ENCODE measurements around the gene POU6F2. TPM values are rescaled to one million over a fixed set of nuclear protein-coding genes. Genes with fewer than 3 reads are reported as not detected.

POU6F2 gene
- total and polyA plus RNA-seq, 7 donors = 0.01 TPM; not detected in 6

DNA sequence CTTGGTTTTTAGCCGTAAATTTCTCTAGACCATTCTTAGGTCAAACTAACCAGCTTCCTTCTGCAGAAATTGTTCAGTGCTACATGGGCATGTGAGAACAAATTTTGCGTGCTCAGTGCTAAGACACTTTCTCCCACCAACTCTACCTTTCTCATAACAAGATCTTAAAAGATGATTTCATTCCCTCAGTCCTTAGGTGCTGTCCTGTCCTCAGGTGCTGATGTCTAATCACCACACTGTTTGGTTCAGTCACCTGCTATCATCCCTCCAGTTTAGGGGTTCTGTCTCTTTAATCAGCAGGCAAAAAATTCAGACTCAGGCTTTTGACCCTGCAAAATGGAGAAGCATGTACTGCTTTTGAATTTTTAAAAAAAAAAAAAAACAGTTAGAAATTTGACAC is 361.0 kb downstream of the POU6F2 start:
- WGBS, 3 donors = 92 to 95% (median 93%) methylated on average over 2 of the region's 2 CpGs
- Histone ChIP-seq H3K4me3 (no peak overlapping the region), H3K4me1 (no peaks in the 10 kb centered on the region), H3K27ac (no peak overlapping the region), H3K27me3 (ENCODE audit: insufficient read depth in 3 of 3, low read length in 2 of 3) (no peaks in the 10 kb centered on the region), H3K9me3 (no peaks in the 10 kb centered on the region), H3K36me3 (ENCODE audit: insufficient read depth in 1 of 2, low read depth in 1 of 2) (no peaks in the 10 kb centered on the region)
- DNase-seq (no peak), ATAC-seq (no peak)
- intact Hi-C loops (cut with DNase I) = no loop called here
- TF ChIP-seq CTCF (IDR thresholded peaks at IDR 0.05) = no peak

DNA sequence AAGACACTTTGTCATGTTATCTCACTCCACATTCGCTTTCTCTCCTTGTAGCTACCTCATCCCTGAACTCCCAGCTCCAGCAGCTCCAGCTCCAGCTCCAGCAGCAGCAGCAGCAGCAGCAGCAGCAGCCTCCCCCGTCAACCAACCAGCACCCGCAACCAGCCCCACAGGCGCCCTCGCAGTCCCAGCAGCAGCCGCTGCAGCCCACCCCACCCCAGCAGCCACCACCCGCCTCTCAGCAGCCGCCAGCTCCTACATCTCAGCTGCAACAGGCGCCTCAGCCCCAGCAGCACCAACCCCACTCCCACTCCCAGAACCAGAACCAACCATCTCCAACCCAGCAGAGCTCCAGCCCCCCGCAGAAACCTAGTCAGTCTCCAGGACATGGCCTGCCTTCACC is 361.9 kb downstream of the POU6F2 start:
- no peaks in the 10 kb centered on the region for H3K36me3 ChIP-seq (ENCODE audit: insufficient read depth in 1 of 2, low read depth in 1 of 2)
- H3K9me3 ChIP-seq = no peaks in the 10 kb centered on the region
- DNase-seq (no peak), ATAC-seq (no peak)
- no peaks in the 10 kb centered on the region for H3K4me1 ChIP-seq
- 88 to 98% (median 96%) methylated on average over 10 of the region's 10 CpGs for WGBS, 3 donors
- no peak overlapping the region for H3K4me3 ChIP-seq
- intact Hi-C loops (cut with DNase I) = no loop called here
- H3K27me3 ChIP-seq (ENCODE audit: insufficient read depth in 3 of 3, low read length in 2 of 3) = no peaks in the 10 kb centered on the region
- H3K27ac ChIP-seq = no peak overlapping the region
- no peak for TF ChIP-seq CTCF (IDR thresholded peaks at IDR 0.05)

DNA sequence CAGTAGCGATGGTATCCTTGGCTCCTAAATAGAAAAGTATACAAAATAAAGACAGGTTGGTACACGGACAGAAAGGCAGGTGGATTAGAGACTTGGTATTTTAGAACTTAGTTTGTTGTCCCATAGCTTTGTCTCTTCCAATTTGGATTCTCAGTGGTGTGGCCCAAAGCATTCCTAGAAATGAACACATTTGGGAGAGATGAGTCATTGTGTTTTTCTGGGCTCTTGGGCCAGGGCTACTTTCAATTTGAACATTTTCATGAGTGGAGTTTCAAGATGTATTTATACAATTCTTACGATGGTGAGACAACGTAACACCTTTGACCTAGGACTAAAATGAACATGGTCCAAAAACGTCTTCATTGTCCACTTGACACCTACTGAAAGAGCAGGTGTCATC is 363.4 kb downstream of the POU6F2 start:
- Histone ChIP-seq H3K27me3 (ENCODE audit: insufficient read depth in 3 of 3, low read length in 2 of 3) (no peaks in the 10 kb centered on the region), H3K27ac (no peak overlapping the region), H3K4me1 (no peaks in the 10 kb centered on the region), H3K4me3 (no peak overlapping the region), H3K36me3 (ENCODE audit: insufficient read depth in 1 of 2, low read depth in 1 of 2) (no peaks in the 10 kb centered on the region), H3K9me3 (no peaks in the 10 kb centered on the region)
- no peak for DNase-seq
- no peak for ATAC-seq
- intact Hi-C loops (cut with DNase I) = no loop called here
- TF ChIP-seq CTCF (IDR thresholded peaks at IDR 0.05) = no peak
- 59 to 67% (median 60%) methylated on average over 5 of the region's 5 CpGs for WGBS, 3 donors

DNA sequence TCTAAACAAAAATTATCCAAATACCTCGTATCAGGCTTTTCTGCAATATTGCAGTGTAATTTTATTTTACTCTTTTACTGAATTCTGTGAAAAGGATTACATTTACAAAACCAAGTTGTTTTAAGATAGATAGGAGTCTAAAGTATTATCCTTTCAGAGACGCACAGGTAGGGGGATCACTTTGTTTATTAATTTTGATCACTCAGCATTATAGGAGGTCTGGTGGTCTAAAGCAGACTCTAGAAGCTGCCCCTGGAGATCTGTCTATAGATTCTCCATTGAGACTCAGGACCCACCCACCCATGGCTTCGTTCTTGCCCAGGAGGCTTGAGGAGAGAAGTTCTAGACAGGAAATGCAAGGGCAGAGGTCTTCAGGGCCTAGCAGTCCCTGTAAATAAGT is 365.1 kb downstream of the POU6F2 start:
- DNase-seq (no peak), ATAC-seq (no peak)
- intact Hi-C loops (cut with DNase I) = no loop called here
- no peaks in the 10 kb centered on the region for H3K27me3 ChIP-seq (ENCODE audit: insufficient read depth in 3 of 3, low read length in 2 of 3)
- no peaks in the 10 kb centered on the region for H3K36me3 ChIP-seq (ENCODE audit: insufficient read depth in 1 of 2, low read depth in 1 of 2)
- TF ChIP-seq CTCF (IDR thresholded peaks at IDR 0.05) = no peak
- WGBS, 3 donors = 68 to 76% (median 74%) methylated on average over 3 of the region's 3 CpGs
- H3K4me1 ChIP-seq = no peaks in the 10 kb centered on the region
- no peak overlapping the region for H3K27ac ChIP-seq
- H3K4me3 ChIP-seq = no peak overlapping the region
- H3K9me3 ChIP-seq = no peaks in the 10 kb centered on the region

DNA sequence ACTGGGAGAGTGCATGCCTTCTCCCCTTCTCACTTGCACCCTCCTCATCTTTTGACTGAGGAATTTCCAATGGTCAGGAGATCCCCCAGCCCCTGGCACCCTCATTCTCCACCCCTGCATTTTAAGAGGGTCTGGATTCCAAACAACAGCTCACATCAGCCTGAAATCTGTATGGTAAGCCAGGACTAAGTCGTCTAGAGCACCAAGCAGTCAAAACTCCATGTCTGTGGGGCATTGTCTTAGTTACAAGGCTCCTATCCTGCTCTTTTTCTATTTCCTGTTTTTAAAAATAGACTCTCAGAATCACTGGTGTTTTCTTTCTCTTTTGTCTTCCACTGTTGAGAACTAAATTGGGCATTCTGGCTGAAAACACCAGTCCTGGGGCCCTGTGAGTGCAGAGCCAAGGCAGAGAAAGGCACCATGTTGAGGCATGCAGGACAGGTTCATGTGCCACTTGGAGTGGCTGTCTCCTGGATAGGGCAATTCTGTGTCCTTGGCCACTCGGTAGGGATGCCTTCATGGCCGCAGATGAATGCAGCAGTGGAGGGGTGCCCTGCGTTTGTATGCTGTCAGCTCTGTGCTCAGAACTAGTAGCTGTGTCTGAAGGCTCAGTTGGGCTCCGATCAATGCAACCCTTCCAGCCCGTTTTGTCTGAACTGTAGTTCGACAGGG is 371.9 kb downstream of the POU6F2 start:
- no peaks in the 10 kb centered on the region for H3K27me3 ChIP-seq (ENCODE audit: insufficient read depth in 3 of 3, low read length in 2 of 3)
- H3K36me3 ChIP-seq (ENCODE audit: insufficient read depth in 1 of 2, low read depth in 1 of 2) = no peaks in the 10 kb centered on the region
- H3K9me3 ChIP-seq = no peaks in the 10 kb centered on the region
- intact Hi-C loops (cut with DNase I) = no loop called here
- no peak overlapping the region for H3K27ac ChIP-seq
- H3K4me3 ChIP-seq = no peak overlapping the region
- no peak for DNase-seq
- ATAC-seq = no peak
- H3K4me1 ChIP-seq = no peaks in the 10 kb centered on the region
- TF ChIP-seq CTCF (IDR thresholded peaks at IDR 0.05) = no peak
- 75 to 79% (median 78%) methylated on average over 7 of the region's 7 CpGs for WGBS, 3 donors

All from psoas muscle (tissue), 8 donors.